Liver (tissue), 9 donors: ENCODE results near the gene PHKG2. TPM values are rescaled to one million over a fixed set of nuclear protein-coding genes. Genes with fewer than 3 reads are reported as not detected.

Experiments used
- DNase-seq: peaks from one replicate; pipeline ENCODE4 v3.0.0-alpha.2; 2017; ENCODE audit warnings: low spot score
- H3K27ac ChIP-seq, 2 donors: one replicate each; pipeline ENCODE4 v1.7.0; 2013; ENCODE audit warnings: inconsistent platforms in 2 of 2, low read length in 2 of 2, control low read depth in 1 of 2, low read depth in 1 of 2, mild to moderate bottlenecking in 1 of 2
- H3K27me3 ChIP-seq, 4 donors: one replicate each; pipeline versions ENCODE4 v1.6.1 to v1.7.0; 2013; ENCODE audit warnings: low read length in 3 of 4, inconsistent platforms in 1 of 4, mild to moderate bottlenecking in 1 of 4, moderate library complexity in 1 of 4; ENCODE audit not compliant: control insufficient read depth in 4 of 4, insufficient read depth in 4 of 4
- H3K36me3 ChIP-seq, 4 donors: one replicate each; pipeline versions ENCODE4 v1.6.1 to v1.7.0; 2013; ENCODE audit warnings: low read length in 3 of 4, mild to moderate bottlenecking in 3 of 4, low read depth in 1 of 4, moderate library complexity in 1 of 4; ENCODE audit not compliant: control insufficient read depth in 4 of 4, insufficient read depth in 3 of 4
- H3K4me1 ChIP-seq, 4 donors: one replicate each; pipeline versions ENCODE4 v1.6.1 to v1.7.0; 2013; ENCODE audit warnings: low read length in 3 of 4, mild to moderate bottlenecking in 3 of 4, moderate library complexity in 1 of 4; ENCODE audit not compliant: control insufficient read depth in 4 of 4, insufficient read depth in 4 of 4
- H3K4me3 ChIP-seq, 3 donors: one replicate each; pipeline versions ENCODE4 v1.6.1 to v1.7.0; 2013; ENCODE audit warnings: low read length in 3 of 3, control low read depth in 1 of 3, low read depth in 1 of 3, mild to moderate bottlenecking in 1 of 3
- H3K9ac ChIP-seq, 2 donors: one replicate each; pipeline ENCODE4 v1.7.0; 2013; ENCODE audit warnings: low read length in 2 of 2, mild to moderate bottlenecking in 2 of 2, moderate library complexity in 2 of 2, control low read depth in 1 of 2, low read depth in 1 of 2
- H3K9me3 ChIP-seq, 4 donors: one replicate each; pipeline versions ENCODE4 v1.6.1 to v1.7.0; 2013; ENCODE audit warnings: low read length in 3 of 4; ENCODE audit not compliant: control insufficient read depth in 4 of 4
- FOXA1 ChIP-seq: IDR thresholded peaks from 2 replicates; pipeline ENCODE4 v1.6.1; 2016; ENCODE audit warnings: antibody characterized with exemption
- GABPA ChIP-seq, 2 donors: IDR thresholded peaks in 1 of 2; conservative IDR thresholded peaks in 1 of 2; 2 replicates each; pipeline ENCODE4 v1.6.1; 2016; ENCODE audit warnings: antibody characterized with exemption in 2 of 2, mild to moderate bottlenecking in 1 of 2, moderate library complexity in 1 of 2
- HNF4A ChIP-seq, 2 donors: conservative IDR thresholded peaks; 2 replicates each; pipeline ENCODE4 v1.6.1; 2016; ENCODE audit warnings: antibody characterized with exemption in 2 of 2, mild to moderate bottlenecking in 2 of 2
- JUND ChIP-seq, 2 donors: IDR thresholded peaks; 2 replicates each; pipeline ENCODE4 v1.6.1; 2016; ENCODE audit warnings: antibody characterized with exemption in 2 of 2
- MAX ChIP-seq: IDR thresholded peaks from 2 replicates; pipeline ENCODE4 v1.6.1; 2016; ENCODE audit warnings: antibody characterized with exemption
- RAD21 ChIP-seq, 2 donors: IDR thresholded peaks; 2 replicates each; pipeline ENCODE4 v1.6.1; 2016; ENCODE audit warnings: antibody characterized with exemption in 2 of 2, mild to moderate bottlenecking in 2 of 2
- REST ChIP-seq: IDR thresholded peaks from 2 replicates; pipeline ENCODE4 v1.6.1; 2016; ENCODE audit warnings: antibody characterized with exemption, mild to moderate bottlenecking
- RXRA ChIP-seq, 2 donors: IDR thresholded peaks; 2 replicates each; pipeline ENCODE4 v1.6.1; 2017 to 2018; ENCODE audit warnings: antibody characterized with exemption in 2 of 2, mild to moderate bottlenecking in 1 of 2
- SP1 ChIP-seq: IDR thresholded peaks from 2 replicates; pipeline ENCODE4 v1.6.1; 2018; ENCODE audit warnings: antibody characterized with exemption, mild to moderate bottlenecking
- WGBS: extraction: QIAGEN DNeasy Blood & Tissue Kit; methylation state at CpG from one replicate; pipeline ENCODE4 v1.1.7; 2013; 5-methylcytosine and 5-hydroxymethylcytosine counted together
- polyA plus RNA-seq, 2 donors: library from polyadenylated mRNA; stranded (reverse) in 1 of 2; unstranded in 1 of 2; fragments of 200-250 nt in 1 of 2; fragments of >200 nt in 1 of 2; fragmentation: Nextera tagmentation in 1 of 2; extraction: Ambion mirVana in 1 of 2; gene quantifications; one replicate each; pipeline versions ENCODE4 v1.2.1 to v1.2.3, GENCODE V29; 2013 to 2015
- total RNA-seq, 2 donors: library from RNA; depleted of rRNA; stranded (reverse); fragments of >200 nt; gene quantifications; one replicate each; pipeline ENCODE4 v1.2.3, GENCODE V29; 2014
- TF ChIP-seq, protein P1 (sequence below): IDR thresholded peaks from 2 replicates; pipeline ENCODE4 v1.6.1; 2016; ENCODE audit warnings: antibody characterized with exemption
- TF ChIP-seq, protein P2 (sequence below): IDR thresholded peaks from 2 replicates; pipeline ENCODE4 v1.6.1; 2016; ENCODE audit warnings: antibody characterized with exemption
- donor health status: healthy.
- donor health status: healthy.
- donor health status: healthy.
- donor health status: healthy.
- donor health status: healthy.

The PHKG2 gene
- total and polyA plus RNA-seq, 4 donors: 9.2 to 21.2 (median 17.9) TPM

DNA sequence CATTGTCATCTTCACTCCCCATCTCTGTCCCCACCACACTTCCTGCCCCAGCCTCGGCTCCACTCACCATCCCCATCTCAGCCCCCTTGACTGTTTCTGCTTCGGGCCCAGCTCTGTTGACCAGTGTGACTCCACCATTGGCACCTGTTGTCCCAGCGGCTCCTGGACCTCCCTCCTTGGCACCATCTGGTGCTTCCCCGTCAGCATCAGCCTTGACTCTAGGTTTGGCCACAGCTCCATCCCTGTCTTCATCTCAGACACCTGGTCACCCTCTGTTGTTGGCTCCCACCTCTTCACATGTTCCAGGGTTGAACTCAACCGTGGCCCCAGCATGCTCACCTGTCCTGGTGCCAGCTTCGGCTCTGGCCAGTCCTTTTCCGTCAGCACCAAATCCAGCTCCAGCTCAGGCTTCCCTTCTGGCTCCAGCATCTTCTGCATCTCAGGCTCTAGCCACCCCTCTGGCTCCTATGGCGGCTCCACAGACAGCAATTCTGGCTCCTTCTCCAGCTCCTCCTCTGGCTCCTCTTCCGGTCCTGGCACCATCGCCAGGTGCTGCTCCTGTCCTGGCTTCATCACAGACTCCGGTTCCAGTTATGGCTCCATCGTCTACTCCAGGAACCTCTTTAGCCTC, 24.4 kb upstream of the PHKG2 start:
- Histone ChIP-seq H3K9ac (no peak overlapping the region), H3K27me3 (no peaks in the 10 kb centered on the region), H3K4me3 (no peak overlapping the region), H3K27ac (no peak overlapping the region), H3K4me1 (peaks cover 0 to 24% (median 10%) of the 10 kb centered on the region in 4 donors), H3K9me3 (no peaks in the 10 kb centered on the region), H3K36me3 (peaks cover 45 to 61% (median 52%) of the 10 kb centered on the region in 4 donors)
- no peak for DNase-seq
- 91% methylated on average over 12 of the region's 12 CpGs for WGBS
- TF ChIP-seq, protein P1, sequence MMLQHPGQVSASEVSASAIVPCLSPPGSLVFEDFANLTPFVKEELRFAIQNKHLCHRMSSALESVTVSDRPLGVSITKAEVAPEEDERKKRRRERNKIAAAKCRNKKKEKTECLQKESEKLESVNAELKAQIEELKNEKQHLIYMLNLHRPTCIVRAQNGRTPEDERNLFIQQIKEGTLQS: no peak
- TF ChIP-seq JUND (IDR thresholded peaks at IDR 0.05) (no peak), RAD21 (IDR thresholded peaks at IDR 0.05) (no peak), REST (no peak), MAX (no peak), GABPA (IDR thresholded peaks at IDR 0.05 in 1 of 2, conservative IDR thresholded peaks at IDR 0.05 in 1 of 2) (no peak), RXRA (IDR thresholded peaks at IDR 0.05) (no peak), SP1 (no peak), FOXA1 (no peak)
- TF ChIP-seq, protein P2, sequence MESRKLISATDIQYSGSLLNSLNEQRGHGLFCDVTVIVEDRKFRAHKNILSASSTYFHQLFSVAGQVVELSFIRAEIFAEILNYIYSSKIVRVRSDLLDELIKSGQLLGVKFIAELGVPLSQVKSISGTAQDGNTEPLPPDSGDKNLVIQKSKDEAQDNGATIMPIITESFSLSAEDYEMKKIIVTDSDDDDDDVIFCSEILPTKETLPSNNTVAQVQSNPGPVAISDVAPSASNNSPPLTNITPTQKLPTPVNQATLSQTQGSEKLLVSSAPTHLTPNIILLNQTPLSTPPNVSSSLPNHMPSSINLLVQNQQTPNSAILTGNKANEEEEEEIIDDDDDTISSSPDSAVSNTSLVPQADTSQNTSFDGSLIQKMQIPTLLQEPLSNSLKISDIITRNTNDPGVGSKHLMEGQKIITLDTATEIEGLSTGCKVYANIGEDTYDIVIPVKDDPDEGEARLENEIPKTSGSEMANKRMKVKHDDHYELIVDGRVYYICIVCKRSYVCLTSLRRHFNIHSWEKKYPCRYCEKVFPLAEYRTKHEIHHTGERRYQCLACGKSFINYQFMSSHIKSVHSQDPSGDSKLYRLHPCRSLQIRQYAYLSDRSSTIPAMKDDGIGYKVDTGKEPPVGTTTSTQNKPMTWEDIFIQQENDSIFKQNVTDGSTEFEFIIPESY: no peak

DNA sequence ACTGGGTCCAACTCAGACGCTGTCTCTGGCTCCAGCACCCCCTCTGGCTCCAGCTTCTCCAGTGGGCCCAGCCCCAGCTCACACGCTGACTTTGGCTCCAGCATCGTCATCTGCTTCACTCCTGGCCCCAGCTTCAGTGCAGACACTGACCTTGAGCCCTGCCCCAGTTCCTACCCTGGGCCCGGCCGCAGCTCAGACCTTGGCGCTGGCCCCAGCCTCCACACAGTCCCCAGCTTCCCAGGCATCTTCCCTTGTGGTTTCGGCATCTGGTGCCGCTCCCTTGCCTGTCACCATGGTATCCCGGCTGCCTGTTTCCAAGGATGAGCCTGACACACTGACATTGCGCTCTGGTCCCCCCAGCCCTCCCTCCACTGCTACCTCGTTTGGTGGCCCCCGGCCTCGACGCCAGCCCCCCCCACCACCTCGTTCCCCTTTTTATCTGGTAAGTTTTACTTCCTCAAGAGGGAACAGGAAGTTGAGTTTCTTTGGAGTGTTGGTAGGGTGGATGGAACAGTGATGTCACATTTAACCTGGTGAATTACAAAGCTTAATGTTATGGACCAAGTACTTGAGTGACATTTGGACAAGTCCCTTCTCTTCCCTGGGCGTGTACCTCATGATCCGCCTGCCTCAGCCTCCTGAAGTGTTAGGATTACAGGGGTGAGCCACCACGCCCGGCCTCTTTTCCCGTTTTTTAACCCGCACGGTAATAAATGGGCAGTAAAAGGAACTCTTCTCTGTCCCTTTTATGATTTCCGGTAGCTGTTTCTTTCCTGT, 23.4 kb upstream of the PHKG2 start:
- 67% methylated on average over 23 of the region's 23 CpGs for WGBS
- Histone ChIP-seq H3K9me3 (no peaks in the 10 kb centered on the region), H3K27ac (no peak overlapping the region), H3K27me3 (no peaks in the 10 kb centered on the region), H3K9ac (no peak overlapping the region), H3K4me3 (no peak overlapping the region), H3K4me1 (peaks cover 4 to 33% (median 17%) of the 10 kb centered on the region in 4 donors), H3K36me3 (peaks cover 39 to 55% (median 51%) of the 10 kb centered on the region in 4 donors)
- no peak for DNase-seq
- TF ChIP-seq JUND (IDR thresholded peaks at IDR 0.05) (no peak), RXRA (IDR thresholded peaks at IDR 0.05) (peak in 1 of 2 donors; percentile 20), HNF4A (conservative IDR thresholded peaks at IDR 0.05) (peak in 1 of 2 donors; percentile 43), FOXA1 (no peak)
- TF ChIP-seq, protein P2: no peak
